ENCODE data around the gene DLGAP1. TPM values are rescaled to one million over a fixed set of nuclear protein-coding genes. Genes with fewer than 3 reads are reported as not detected.

DLGAP1 gene
- total and polyA plus RNA-seq, 2 donors (not counting 1 experiment from before 2014, with no cell fraction given): 0.07 to 0.61 TPM

GRCh38 chr18:3898861-3899613, 556.1 kb downstream of the DLGAP1 start:
- DNase-seq (no peak), ATAC-seq (ENCODE audit: low read depth) (no peak)
- Mint-ChIP-seq H3K27ac (no peak overlapping the region), H3K9me3 (ENCODE audit: insufficient read depth) (no peaks in the 10 kb centered on the region), H3K4me1 (no peaks in the 10 kb centered on the region), H3K4me3 (no peak overlapping the region), H3K27me3 (no peaks in the 10 kb centered on the region)
- Histone ChIP-seq H3K27me3 (replicated peaks in 1 of 4; ENCODE audit: control extremely low read depth in 1 of 4, control insufficient read depth in 3 of 4, insufficient read depth in 4 of 4, low read length in 3 of 4) (no peaks in the 10 kb centered on the region), H3K27ac (ENCODE audit: low read length in 2 of 2) (no peak overlapping the region), H3K9me3 (ENCODE audit: control extremely low read depth in 1 of 3, control insufficient read depth in 2 of 3, insufficient read depth in 1 of 3, low read length in 2 of 3) (no peaks in the 10 kb centered on the region), H3K36me3 (replicated peaks in 1 of 2; ENCODE audit: control extremely low read depth in 1 of 2, control insufficient read depth in 1 of 2, extremely low read depth in 1 of 2, insufficient read depth in 2 of 2, low read length in 1 of 2) (no peaks in the 10 kb centered on the region), H3K4me2 (replicated peaks; ENCODE audit: low read depth, low read length, poor library complexity, severe bottlenecking) (no peak overlapping the region), H3K4me1 (ENCODE audit: control insufficient read depth in 2 of 2, insufficient read depth in 2 of 2, low read length in 2 of 2) (no peaks in the 10 kb centered on the region), H3K4me3 (ENCODE audit: control extremely low read depth in 1 of 5, extremely low read depth in 1 of 5, insufficient read depth in 1 of 5, low read depth in 2 of 5, low read length in 4 of 5) (no peak overlapping the region), H4K20me1 (ENCODE audit: control insufficient read depth, insufficient read depth, low read length, poor library complexity, severe bottlenecking) (no peaks in the 10 kb centered on the region), H3K79me2 (ENCODE audit: control insufficient read depth, insufficient read depth, low read length) (no peaks in the 10 kb centered on the region), H2AFZ (ENCODE audit: insufficient read depth, low read depth, low read length, poor library complexity, severe bottlenecking) (no peak overlapping the region), H3K9ac (ENCODE audit: low read length) (no peak overlapping the region)
- no CpG with 5 or more reads among the region's 4 CpGs for whole genome bisulfite sequencing (ENCODE audit: insufficient coverage)
- ChIA-PET POLR2A (no interaction called here), CTCF (no interaction called here)
- TF ChIP-seq CTCF (IDR thresholded peaks at IDR 0.05) (no peak), EZH2 (IDR thresholded peaks at IDR 0.05; ENCODE audit: borderline replicate concordance, insufficient read depth, low read depth, low read length, poor library complexity, severe bottlenecking) (no peak)
- intact Hi-C loops (cut with micrococcal nuclease): no loop called here

GRCh38 chr18:3892152-3892551, 563.0 kb downstream of the DLGAP1 start:
- DNase-seq (no peak), ATAC-seq (ENCODE audit: low read depth) (no peak)
- Mint-ChIP-seq H3K27me3 (peaks cover 2% of the 10 kb centered on the region), H3K27ac (no peak overlapping the region), H3K9me3 (ENCODE audit: insufficient read depth) (no peaks in the 10 kb centered on the region), H3K4me3 (no peak overlapping the region), H3K4me1 (no peaks in the 10 kb centered on the region)
- H3K27ac ChIP-seq (ENCODE audit: low read length in 2 of 2): no peak overlapping the region
- CTCF ChIA-PET: no interaction called here
- H2AFZ ChIP-seq (ENCODE audit: insufficient read depth, low read depth, low read length, poor library complexity, severe bottlenecking): no peak overlapping the region
- no peaks in the 10 kb centered on the region for H3K27me3 ChIP-seq (replicated peaks in 1 of 4; ENCODE audit: control extremely low read depth in 1 of 4, control insufficient read depth in 3 of 4, insufficient read depth in 4 of 4, low read length in 3 of 4)
- TF ChIP-seq EZH2 (IDR thresholded peaks at IDR 0.05; ENCODE audit: borderline replicate concordance, insufficient read depth, low read depth, low read length, poor library complexity, severe bottlenecking) (no peak), CTCF (IDR thresholded peaks at IDR 0.05) (no peak)
- no peaks in the 10 kb centered on the region for H3K9me3 ChIP-seq (ENCODE audit: control extremely low read depth in 1 of 3, control insufficient read depth in 2 of 3, insufficient read depth in 1 of 3, low read length in 2 of 3)
- H3K36me3 ChIP-seq (replicated peaks in 1 of 2; ENCODE audit: control extremely low read depth in 1 of 2, control insufficient read depth in 1 of 2, extremely low read depth in 1 of 2, insufficient read depth in 2 of 2, low read length in 1 of 2): no peaks in the 10 kb centered on the region
- H3K4me3 ChIP-seq (ENCODE audit: control extremely low read depth in 1 of 5, extremely low read depth in 1 of 5, insufficient read depth in 1 of 5, low read depth in 2 of 5, low read length in 4 of 5): no peak overlapping the region
- whole genome bisulfite sequencing (ENCODE audit: insufficient coverage): 100% methylated on average over 2 of the region's 2 CpGs
- H4K20me1 ChIP-seq (ENCODE audit: control insufficient read depth, insufficient read depth, low read length, poor library complexity, severe bottlenecking): no peaks in the 10 kb centered on the region
- intact Hi-C loops (cut with micrococcal nuclease): no loop called here
- POLR2A ChIA-PET: no interaction called here
- no peaks in the 10 kb centered on the region for H3K4me1 ChIP-seq (ENCODE audit: control insufficient read depth in 2 of 2, insufficient read depth in 2 of 2, low read length in 2 of 2)
- no peaks in the 10 kb centered on the region for H3K79me2 ChIP-seq (ENCODE audit: control insufficient read depth, insufficient read depth, low read length)
- H3K9ac ChIP-seq (ENCODE audit: low read length): no peak overlapping the region
- H3K4me2 ChIP-seq (replicated peaks; ENCODE audit: low read depth, low read length, poor library complexity, severe bottlenecking): no peak overlapping the region
